Mucosa of descending colon (tissue), 3 donors: ENCODE data around the gene ERC2. TPM values are rescaled to one million over a fixed set of nuclear protein-coding genes. Genes with fewer than 3 reads are reported as not detected.

Experiments
- ATAC-seq: fragments of 200-7000 bp; cut with Tn5 transposase; one replicate; pipeline ENCODE4 v1.9.1; 2020; ENCODE audit warnings: mild to moderate bottlenecking, moderate library complexity
- DNase-seq, 3 donors: peaks; one replicate each; pipeline ENCODE4 v3.0.0-alpha.2; 2020
- H3K36me3 ChIP-seq: fragments of 200-600 bp; one replicate; pipeline ENCODE4 v1.8.0; 2021; ENCODE audit warnings: low read depth, mild to moderate bottlenecking
- H3K4me1 ChIP-seq: fragments of 200-600 bp; one replicate; pipeline ENCODE4 v1.8.0; 2021; ENCODE audit warnings: low read depth, mild to moderate bottlenecking
- H3K4me3 ChIP-seq: fragments of 200-600 bp; one replicate; pipeline ENCODE4 v1.8.0; 2021; ENCODE audit warnings: mild to moderate bottlenecking
- H3K9me3 ChIP-seq: fragments of 200-600 bp; one replicate; pipeline ENCODE4 v1.8.0; 2021; ENCODE audit warnings: mild to moderate bottlenecking
- CTCF ChIP-seq: fragments of 200-600 bp; IDR thresholded peaks from one replicate; pipeline ENCODE4 v1.8.0; 2022; ENCODE audit warnings: antibody characterized with exemption, mild to moderate bottlenecking
- intact Hi-C, 2 donors: fragments of 100-400 bp; cut with DNase I in 1 of 2; cut with micrococcal nuclease in 1 of 2; formaldehyde crosslinking; loops; one replicate each; pipeline versions ENCODE4 v1.11.0 to v1.11.1; 2022; cut with DNase I, micrococcal nuclease
- total RNA-seq, 3 donors: library from RNA; stranded (reverse); fragmentation: NEBNext Ultra II Directional in 2 of 3; extraction: Animal tissue kit (Norgen Biotek cat#: 25700) in 2 of 3; gene quantifications; one replicate each; pipeline versions ENCODE4 v1.2.1 to v1.2.4, GENCODE V29; 2021 to 2023
- donor health status: DM: no; HTN: no; CAD: no; lungs with moderate emphysema.
- donor health status: DM: no; HTN: no; CAD: no.
- donor health status: DM: no; HTN: yes; CAD: no.

The ERC2 gene
- total RNA-seq, 3 donors from 2014 or later = 0.06 to 1.8 (median 0.43) TPM

GRCh38 chr3:56101576-56101975, 366.7 kb downstream of the ERC2 start:
- intact Hi-C loops = no loop called here
- ATAC-seq = no peak
- H3K4me1 ChIP-seq = no peaks in the 10 kb centered on the region
- DNase-seq = no peak
- H3K9me3 ChIP-seq = no peaks in the 10 kb centered on the region
- no peak overlapping the region for H3K4me3 ChIP-seq
- no peaks in the 10 kb centered on the region for H3K36me3 ChIP-seq
- no peak for TF ChIP-seq CTCF

DNA sequence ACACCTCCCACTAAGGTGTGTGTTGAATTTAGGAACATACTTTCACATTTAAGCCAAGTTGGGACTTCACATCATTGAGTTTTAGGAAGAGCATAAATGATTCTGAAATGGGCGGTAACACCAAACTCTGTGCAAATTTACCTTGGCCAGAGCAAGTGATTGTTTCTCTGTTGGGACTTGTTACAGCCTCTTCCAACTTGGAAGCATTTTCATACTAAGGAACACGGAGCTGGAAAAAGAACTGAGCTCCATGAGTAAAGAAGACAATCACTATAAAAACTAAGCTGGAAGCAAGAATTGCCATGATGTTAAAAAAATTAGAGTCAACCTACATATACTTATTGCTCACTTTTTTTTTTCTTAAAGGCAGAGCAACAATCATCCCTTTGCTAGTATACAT, 371.3 kb downstream of the ERC2 start:
- DNase-seq (no peak), ATAC-seq (no peak)
- H3K36me3 ChIP-seq = no peaks in the 10 kb centered on the region
- no peak for TF ChIP-seq CTCF
- no peaks in the 10 kb centered on the region for H3K4me1 ChIP-seq
- intact Hi-C loops = no loop called here
- no peaks in the 10 kb centered on the region for H3K9me3 ChIP-seq
- H3K4me3 ChIP-seq = no peak overlapping the region

GRCh38 chr3:56094170-56094569, 374.1 kb downstream of the ERC2 start:
- no peak for TF ChIP-seq CTCF
- Histone ChIP-seq H3K9me3 (no peaks in the 10 kb centered on the region), H3K36me3 (no peaks in the 10 kb centered on the region), H3K4me3 (no peak overlapping the region), H3K4me1 (no peaks in the 10 kb centered on the region)
- ATAC-seq (no peak), DNase-seq (no peak)
- intact Hi-C loops = no loop called here

GRCh38 chr3:56089739-56090138, 378.5 kb downstream of the ERC2 start:
- DNase-seq (no peak), ATAC-seq (no peak)
- Histone ChIP-seq H3K36me3 (no peaks in the 10 kb centered on the region), H3K9me3 (no peaks in the 10 kb centered on the region), H3K4me1 (no peaks in the 10 kb centered on the region), H3K4me3 (no peak overlapping the region)
- intact Hi-C loops = no loop called here
- no peak for TF ChIP-seq CTCF

DNA sequence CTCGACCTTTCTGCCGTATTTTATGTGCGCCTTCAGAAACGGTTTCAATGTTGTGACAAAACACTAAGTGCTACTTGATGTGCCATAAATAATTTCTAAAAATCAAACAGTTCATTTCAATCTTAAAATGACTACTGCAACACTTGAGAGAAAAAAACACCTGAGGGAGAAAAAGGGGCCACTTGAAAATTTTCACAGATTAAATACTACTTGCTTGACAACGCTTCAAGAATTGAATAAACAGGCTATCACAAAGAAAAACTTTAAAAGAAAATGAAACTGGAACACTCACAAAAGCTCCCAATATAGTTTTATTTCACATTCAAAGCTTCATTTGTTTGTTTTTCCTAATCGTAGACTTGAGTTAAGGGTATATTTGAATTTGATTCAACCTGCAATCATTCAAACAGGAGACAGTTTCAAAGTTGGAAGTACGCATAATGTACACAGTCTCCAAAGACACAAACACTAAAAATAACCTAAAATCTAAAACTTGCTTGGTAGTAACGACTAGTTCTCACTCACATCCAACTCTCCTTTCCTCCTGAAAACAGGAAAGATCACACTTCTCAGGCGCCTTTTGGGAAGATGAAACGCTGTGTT, 380.7 kb downstream of the ERC2 start:
- ATAC-seq (no peak), DNase-seq (no peak)
- no peaks in the 10 kb centered on the region for H3K36me3 ChIP-seq
- intact Hi-C loops = no loop called here
- H3K4me3 ChIP-seq = no peak overlapping the region
- H3K4me1 ChIP-seq = no peaks in the 10 kb centered on the region
- H3K9me3 ChIP-seq = no peaks in the 10 kb centered on the region
- no peak for TF ChIP-seq CTCF

DNA sequence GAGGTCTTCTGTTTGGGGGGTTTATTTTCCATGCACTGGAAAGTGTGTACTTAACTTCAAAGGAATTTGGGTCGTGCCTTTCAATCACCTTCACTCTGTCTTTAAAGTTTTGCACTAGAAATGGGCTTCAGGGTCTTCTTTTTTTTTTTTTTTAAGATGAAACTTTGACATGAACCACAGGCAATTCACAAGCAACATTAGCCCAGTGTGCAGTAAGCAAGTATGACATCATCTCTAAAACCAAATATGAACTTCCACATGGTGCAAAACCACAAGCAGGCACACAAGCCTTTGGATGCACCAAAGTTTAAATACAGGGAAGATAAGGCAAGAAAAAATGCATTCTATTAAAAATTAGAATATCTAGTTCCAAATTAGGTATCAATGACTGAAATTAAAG, 381.9 kb downstream of the ERC2 start:
- Histone ChIP-seq H3K4me3 (no peak overlapping the region), H3K4me1 (no peaks in the 10 kb centered on the region), H3K9me3 (no peaks in the 10 kb centered on the region), H3K36me3 (no peaks in the 10 kb centered on the region)
- intact Hi-C loops = no loop called here
- ATAC-seq (no peak), DNase-seq (no peak)
- no peak for TF ChIP-seq CTCF
